ENCODE measurements around the gene CHAF1A.

CHAF1A gene

DNA sequence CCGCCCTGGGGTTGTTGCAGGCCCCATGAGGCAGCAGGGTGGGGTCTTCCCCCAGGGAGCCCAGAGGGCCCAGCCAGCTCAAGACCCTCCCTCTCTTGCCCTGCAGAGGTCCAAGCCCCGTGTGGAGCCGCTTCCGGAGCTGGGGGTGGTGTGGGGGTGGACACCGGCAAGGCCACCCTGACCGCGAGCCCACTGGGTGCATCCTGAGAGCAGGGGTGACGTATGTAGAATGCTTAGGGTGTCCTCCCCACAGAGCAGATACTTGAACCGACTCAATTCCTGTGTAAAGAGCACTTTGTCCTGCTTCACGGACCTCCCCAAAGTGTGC lies 40.3 kb downstream of the CHAF1A start:
- no peak for DNase-seq

GRCh38 chr19:4443188-4443587 lies 40.7 kb downstream of the CHAF1A start:
- no peak for DNase-seq

DNA sequence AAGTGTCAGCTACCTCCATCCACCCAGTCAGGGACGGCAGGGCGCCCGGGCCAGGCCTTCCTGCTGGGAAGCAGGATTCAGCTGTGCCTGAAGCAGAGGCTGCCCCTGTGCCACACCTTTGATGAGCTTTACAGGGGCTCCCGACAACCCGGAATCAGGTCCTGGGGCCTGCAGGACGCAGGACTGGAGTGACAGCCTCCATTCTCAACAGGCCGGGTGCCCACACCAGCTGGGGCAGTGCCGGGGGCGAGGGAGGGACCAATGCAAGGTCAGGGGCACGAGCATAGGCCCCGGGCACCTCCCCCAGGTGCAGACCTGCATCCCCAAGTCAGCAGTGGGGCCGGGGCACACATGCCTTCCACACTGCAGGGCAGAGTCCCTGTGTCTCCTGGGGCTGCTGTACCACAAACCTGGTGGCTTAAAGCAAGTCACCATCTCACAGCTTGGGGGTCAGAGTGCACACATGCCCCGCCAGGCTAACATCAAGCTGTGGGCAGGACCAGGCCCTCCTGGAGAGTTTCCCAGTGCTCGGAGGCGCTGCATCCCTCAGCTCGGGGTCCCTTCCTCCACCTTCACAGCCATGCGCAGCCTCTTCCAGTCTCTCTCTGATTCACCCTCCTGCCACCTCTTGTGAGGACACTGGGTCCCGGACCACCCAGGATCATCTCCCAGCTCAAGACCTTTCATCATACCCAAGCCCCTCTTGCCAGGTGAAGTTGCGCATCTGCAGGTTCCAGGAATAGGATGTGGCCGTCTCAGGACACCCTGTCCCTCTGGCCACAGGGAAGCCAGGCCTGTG lies 41.7 kb downstream of the CHAF1A start:
- DNase-seq, result no peak

GRCh38 chr19:4444765-4445741 lies 42.6 kb downstream of the CHAF1A start:
- no peak for DNase-seq

GRCh38 chr19:4445963-4446703 lies 43.7 kb downstream of the CHAF1A start:
- no peak for DNase-seq

GRCh38 chr19:4446704-4447200 lies 44.3 kb downstream of the CHAF1A start:
- no peak for DNase-seq

DNA sequence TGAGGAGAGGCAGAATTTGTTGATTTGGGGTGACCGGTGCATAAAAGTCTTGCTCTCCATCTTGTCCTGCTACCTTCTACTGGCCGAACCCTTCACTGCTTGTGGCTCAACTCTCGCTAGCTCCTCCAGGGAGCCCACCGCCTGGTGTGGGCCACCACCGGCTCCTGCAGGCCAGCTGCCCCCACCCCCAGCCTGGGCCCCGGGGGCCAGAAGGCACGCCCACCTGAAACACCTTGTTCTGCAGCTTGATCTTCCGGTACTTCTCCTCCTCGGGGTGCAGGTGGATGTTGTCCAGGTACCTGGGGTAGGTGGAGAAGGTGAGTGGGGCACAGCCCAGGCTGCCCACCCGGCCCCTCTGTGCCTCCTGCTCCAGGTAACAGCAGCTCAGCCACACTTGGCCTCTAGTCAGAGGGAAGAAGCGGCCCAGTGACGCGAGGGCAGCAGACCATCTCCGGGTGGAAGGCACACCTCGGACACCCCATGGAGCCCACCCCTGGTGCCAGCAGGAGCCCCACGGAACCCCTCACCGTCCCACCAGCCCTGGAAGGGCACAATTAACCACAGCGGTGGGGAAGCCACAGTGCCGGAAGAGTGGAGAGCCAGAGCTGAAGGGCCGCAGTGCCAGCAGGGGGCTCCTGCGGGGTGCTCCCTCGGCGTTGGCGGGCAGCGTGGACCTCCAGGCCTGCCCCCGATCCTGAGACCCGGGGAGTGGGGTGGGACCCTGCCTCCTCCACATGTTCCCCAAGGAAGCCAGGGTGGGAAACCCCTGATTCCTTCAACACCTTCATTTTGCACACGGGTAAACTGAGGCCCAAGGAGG lies 45.1 kb downstream of the CHAF1A start:
- no peak for DNase-seq

- DNase-seq, result no peak
These were observed 45.9 kb downstream of the CHAF1A start for GRCh38 chr19:4448147-4448985.

- DNase-seq, result no peak
These were observed 46.7 kb downstream of the CHAF1A start for GRCh38 chr19:4449022-4449638.

GRCh38 chr19:4449639-4450028 lies 47.2 kb downstream of the CHAF1A start:
- DNase-seq, result no peak

GRCh38 chr19:4452230-4452990 lies 50.0 kb downstream of the CHAF1A start:
- DNase-seq, result no peak

- no peak for DNase-seq
These were observed 51.1 kb downstream of the CHAF1A start for GRCh38 chr19:4453232-4454179.

DNA sequence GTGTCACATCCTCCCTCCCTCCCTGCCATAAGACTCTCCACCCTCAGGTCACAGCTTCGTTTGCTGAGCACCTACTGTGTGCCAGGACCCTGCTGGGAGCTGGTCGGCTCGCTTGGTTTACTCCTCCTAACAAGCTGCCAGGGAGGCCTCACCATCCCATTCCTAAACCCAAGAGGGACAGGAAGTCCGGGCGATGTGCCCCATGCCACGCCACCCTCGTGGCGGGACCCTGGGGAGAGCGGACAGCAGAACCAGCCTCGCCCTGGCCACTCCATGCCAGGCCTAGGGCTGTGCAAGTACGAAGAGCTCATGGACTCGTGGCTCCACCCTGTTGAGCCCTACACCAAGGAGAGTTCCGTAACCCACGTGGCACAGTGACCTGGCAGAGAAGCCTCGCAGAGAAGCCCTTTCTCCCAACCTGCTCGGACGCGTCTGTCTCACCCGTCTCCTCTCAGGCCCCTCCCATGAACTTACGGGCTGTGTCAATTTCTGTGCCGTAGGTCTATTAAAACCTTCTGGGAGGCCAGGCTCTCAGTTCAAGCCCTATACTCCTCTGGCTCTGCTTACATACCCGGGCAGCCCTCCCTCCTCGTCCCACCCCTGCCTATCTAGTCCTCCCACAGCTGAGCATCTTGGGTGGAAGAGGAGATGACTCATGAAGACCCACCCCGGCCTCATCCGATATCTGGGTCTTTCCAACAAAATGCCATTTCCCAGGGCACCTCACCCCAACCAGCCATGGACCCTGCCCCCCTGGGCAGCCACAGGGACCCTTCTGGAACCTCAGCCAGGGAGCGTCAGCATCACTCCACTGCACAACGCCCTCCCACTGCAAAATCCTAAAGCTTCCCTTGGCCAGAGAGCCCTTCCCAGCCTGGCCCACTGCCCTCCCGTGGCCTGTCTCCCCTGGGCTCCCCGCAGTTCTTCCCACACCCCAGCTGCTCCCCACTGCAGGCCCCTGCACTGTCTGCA lies 52.6 kb downstream of the CHAF1A start:
- DNase-seq, result no peak

DNA sequence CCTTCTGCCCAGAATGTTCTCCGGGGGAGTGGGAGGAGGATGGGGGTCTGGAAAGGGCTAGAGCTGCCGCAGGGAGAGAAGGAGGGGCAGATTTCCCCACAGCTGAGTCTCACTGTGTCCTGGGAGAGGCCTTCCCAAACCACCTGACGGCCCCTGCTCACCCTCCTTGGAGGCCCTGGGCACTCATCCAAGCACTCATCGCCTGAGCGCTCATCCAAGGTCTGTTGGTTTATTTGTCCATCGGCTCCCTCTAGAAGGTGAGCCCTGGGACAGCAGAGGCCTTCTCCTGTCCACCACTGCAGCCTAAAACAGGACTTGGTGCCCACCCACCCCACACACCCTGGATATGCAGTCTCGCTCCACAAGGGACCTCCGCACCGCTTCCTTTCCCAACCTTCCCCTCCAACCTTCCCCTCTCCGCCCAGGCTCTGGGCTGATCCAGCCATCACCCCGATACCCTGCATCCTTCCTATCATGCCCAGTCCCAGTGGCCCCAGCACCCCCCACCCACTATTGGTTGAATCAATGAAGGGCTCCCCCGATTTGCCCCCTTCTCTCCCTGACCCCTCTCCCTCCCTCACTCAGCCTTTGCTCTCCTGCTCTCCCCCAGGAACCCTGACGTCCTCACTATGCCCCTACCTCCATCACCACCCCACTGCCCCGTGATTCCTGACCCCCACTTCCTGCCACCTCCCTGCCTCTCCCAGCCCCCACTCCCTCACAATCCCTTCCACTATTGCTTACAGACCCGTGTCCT lies 53.5 kb downstream of the CHAF1A start:
- no peak for DNase-seq

GRCh38 chr19:4456476-4456842 lies 54.0 kb downstream of the CHAF1A start:
- DNase-seq, result no peak

DNA sequence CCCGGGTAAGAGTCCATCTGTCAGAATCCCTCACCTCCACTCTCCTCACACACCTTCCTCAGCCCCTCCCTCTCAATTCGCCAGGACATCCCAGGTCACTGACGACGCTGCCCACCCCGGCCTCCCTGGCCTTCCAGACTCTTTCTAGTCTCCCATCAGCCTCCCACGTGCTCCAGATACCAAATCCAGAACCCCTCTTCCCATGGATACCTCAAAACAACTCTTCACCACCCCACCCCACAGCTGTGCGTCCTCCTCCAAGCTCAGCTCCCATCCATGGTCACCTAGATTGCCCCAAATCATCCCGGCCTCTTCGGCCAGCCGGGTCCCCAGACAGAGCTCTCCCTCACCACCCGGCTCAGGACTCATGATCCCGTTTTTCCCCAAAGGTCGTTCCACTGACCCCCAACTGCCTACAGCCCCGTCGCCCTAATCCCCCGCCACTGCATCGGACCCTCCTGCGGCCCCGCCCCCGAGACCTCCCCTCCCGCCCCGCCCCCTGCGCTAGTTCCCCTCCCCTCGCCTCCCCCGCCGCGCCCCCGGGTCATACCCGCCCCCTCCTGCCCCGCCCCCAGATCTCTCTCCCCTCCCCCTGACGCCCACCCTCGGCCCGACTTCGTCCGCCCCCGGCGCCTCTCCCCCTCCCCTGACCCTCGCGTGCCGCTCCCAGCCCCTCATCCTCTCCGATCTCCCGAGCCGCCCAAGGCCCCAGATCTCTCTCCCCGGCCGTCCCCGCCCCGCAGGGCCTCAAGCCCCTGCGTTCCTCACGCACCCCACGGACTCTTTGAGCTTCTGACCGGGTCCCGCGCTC lies 54.6 kb downstream of the CHAF1A start:
- DNase-seq, result peak; percentile 46 to 57
